ENCODE results near the gene CPA5.

CPA5 gene

DNA sequence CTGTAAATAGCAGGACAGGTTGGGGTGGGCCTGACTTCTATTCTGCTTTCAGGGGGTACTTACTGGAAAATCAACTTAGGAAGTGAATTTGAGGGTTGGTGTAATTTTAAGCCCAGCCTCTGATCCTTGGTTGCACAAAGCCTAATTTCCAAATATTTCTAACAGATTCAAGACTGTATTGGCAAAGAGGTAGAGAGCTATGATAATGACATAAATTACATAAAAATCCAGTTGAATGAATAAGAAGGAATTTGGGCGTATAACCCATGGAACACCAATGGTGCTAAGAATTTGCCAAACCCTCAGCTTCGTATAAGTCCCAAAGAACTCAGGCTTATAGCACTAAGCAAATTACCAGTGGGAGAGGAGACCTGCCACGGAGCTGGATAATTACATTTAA, 39.7 kb upstream of the CPA5 start:
- Histone ChIP-seq H3K27ac (ENCODE audit: low read length) (no peak overlapping the region), H3K4me2 (ENCODE audit: insufficient read depth, low read length) (no peak overlapping the region), H3K36me3 (ENCODE audit: insufficient read depth, low read length) (no peaks in the 10 kb centered on the region), H3K9ac (ENCODE audit: low read depth, low read length) (no peak overlapping the region), H4K20me1 (ENCODE audit: insufficient read depth, low read length) (no peaks in the 10 kb centered on the region), H3K4me3 (ENCODE audit: low read depth in 1 of 2, low read length in 2 of 2) (no peak overlapping the region), H3K4me1 (ENCODE audit: insufficient read depth, low read length) (no peaks in the 10 kb centered on the region), H3K9me3 (ENCODE audit: insufficient read depth, low read length, severe bottlenecking) (no peaks in the 10 kb centered on the region), H3K27me3 (ENCODE audit: insufficient read depth, low read length, poor library complexity) (peaks cover 4% of the 10 kb centered on the region), H2AFZ (ENCODE audit: low read depth, low read length) (no peak overlapping the region), H3K79me2 (ENCODE audit: insufficient read depth, low read length) (no peaks in the 10 kb centered on the region)
- ATAC-seq (ENCODE audit: insufficient read depth, low read depth) (no peak), DNase-seq (no peak)
- TF ChIP-seq EZH2 (IDR thresholded peaks at IDR 0.05; ENCODE audit: borderline replicate concordance, low read depth, low read length, severe bottlenecking) = no peak
- TF ChIP-seq, protein P1, sequence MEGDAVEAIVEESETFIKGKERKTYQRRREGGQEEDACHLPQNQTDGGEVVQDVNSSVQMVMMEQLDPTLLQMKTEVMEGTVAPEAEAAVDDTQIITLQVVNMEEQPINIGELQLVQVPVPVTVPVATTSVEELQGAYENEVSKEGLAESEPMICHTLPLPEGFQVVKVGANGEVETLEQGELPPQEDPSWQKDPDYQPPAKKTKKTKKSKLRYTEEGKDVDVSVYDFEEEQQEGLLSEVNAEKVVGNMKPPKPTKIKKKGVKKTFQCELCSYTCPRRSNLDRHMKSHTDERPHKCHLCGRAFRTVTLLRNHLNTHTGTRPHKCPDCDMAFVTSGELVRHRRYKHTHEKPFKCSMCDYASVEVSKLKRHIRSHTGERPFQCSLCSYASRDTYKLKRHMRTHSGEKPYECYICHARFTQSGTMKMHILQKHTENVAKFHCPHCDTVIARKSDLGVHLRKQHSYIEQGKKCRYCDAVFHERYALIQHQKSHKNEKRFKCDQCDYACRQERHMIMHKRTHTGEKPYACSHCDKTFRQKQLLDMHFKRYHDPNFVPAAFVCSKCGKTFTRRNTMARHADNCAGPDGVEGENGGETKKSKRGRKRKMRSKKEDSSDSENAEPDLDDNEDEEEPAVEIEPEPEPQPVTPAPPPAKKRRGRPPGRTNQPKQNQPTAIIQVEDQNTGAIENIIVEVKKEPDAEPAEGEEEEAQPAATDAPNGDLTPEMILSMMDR (IDR thresholded peaks at IDR 0.05; ENCODE audit: borderline replicate concordance, extremely low read depth, low read length, poor library complexity, severe bottlenecking) = no peak

DNA sequence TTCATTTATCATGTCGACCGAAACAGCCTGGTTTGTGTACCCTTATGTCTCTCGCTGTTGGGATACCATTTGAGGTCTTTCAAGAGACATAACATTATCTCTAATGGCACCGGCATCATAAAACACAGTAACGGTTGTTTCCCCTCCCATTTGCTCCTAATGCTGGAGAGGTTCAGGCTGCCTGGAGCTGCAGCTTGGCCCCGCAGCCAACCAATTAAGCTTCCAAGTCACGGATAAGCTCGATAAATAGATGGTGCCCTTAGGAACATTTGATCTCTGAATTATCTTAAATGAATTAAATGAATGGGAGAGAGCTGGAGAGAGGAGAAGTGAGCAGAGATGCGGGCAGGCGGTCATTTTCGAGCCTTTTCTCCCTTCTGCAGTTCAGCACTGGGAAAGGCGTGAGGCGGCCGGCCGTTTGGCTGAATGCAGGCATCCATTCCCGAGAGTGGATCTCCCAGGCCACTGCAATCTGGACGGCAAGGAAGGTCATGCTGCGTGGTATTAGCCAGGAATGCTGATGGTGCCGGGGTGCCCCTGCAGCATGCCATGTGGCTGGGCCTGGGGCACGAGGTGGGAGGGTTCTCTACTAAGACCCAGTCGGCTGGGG, 39.1 kb upstream of the CPA5 start:
- Histone ChIP-seq H3K9ac (ENCODE audit: low read depth, low read length) (no peak overlapping the region), H3K27ac (ENCODE audit: low read length) (no peak overlapping the region), H2AFZ (ENCODE audit: low read depth, low read length) (no peak overlapping the region), H3K4me3 (ENCODE audit: low read depth in 1 of 2, low read length in 2 of 2) (no peak overlapping the region), H3K27me3 (ENCODE audit: insufficient read depth, low read length, poor library complexity) (peaks cover 3% of the 10 kb centered on the region), H3K79me2 (ENCODE audit: insufficient read depth, low read length) (no peaks in the 10 kb centered on the region), H3K4me2 (ENCODE audit: insufficient read depth, low read length) (no peak overlapping the region), H3K36me3 (ENCODE audit: insufficient read depth, low read length) (no peaks in the 10 kb centered on the region), H3K9me3 (ENCODE audit: insufficient read depth, low read length, severe bottlenecking) (no peaks in the 10 kb centered on the region), H4K20me1 (ENCODE audit: insufficient read depth, low read length) (no peaks in the 10 kb centered on the region), H3K4me1 (ENCODE audit: insufficient read depth, low read length) (no peaks in the 10 kb centered on the region)
- TF ChIP-seq, protein P1 (IDR thresholded peaks at IDR 0.05; ENCODE audit: borderline replicate concordance, extremely low read depth, low read length, poor library complexity, severe bottlenecking) = no peak
- ATAC-seq (ENCODE audit: insufficient read depth, low read depth) (no peak), DNase-seq (no peak)

DNA sequence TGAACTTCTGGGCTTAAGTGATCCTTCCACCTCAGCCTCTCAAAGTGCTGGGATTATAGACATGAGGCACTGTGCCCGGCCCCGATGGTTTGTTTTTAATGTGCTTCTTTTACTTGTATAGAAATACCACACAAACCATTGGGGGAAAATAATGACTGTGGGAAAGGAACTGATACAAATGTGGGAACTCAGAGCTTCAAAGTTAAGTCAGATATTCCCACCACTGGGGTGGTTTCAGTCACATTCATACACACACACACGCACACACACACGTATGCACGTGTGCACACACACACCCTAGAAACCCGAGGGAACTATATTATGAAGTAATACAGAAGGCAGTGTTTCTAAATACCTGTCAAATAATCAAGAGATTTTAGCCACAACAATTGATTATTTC, 34.6 kb upstream of the CPA5 start:
- no peaks in the 10 kb centered on the region for H3K27me3 ChIP-seq (ENCODE audit: insufficient read depth, low read length, poor library complexity)
- no peaks in the 10 kb centered on the region for H3K79me2 ChIP-seq (ENCODE audit: insufficient read depth, low read length)
- no peaks in the 10 kb centered on the region for H3K9me3 ChIP-seq (ENCODE audit: insufficient read depth, low read length, severe bottlenecking)
- no peak overlapping the region for H3K4me3 ChIP-seq (ENCODE audit: low read depth in 1 of 2, low read length in 2 of 2)
- no peak for ATAC-seq (ENCODE audit: insufficient read depth, low read depth)
- H3K9ac ChIP-seq (ENCODE audit: low read depth, low read length) = no peak overlapping the region
- H4K20me1 ChIP-seq (ENCODE audit: insufficient read depth, low read length) = no peaks in the 10 kb centered on the region
- no peak overlapping the region for H2AFZ ChIP-seq (ENCODE audit: low read depth, low read length)
- H3K4me1 ChIP-seq (ENCODE audit: insufficient read depth, low read length) = no peaks in the 10 kb centered on the region
- TF ChIP-seq, protein P1 (IDR thresholded peaks at IDR 0.05; ENCODE audit: borderline replicate concordance, extremely low read depth, low read length, poor library complexity, severe bottlenecking) = no peak
- TF ChIP-seq EZH2 (IDR thresholded peaks at IDR 0.05; ENCODE audit: borderline replicate concordance, low read depth, low read length, severe bottlenecking) = no peak
- no peaks in the 10 kb centered on the region for H3K36me3 ChIP-seq (ENCODE audit: insufficient read depth, low read length)
- no peak overlapping the region for H3K27ac ChIP-seq (ENCODE audit: low read length)
- H3K4me2 ChIP-seq (ENCODE audit: insufficient read depth, low read length) = no peak overlapping the region
- no peak for DNase-seq

DNA sequence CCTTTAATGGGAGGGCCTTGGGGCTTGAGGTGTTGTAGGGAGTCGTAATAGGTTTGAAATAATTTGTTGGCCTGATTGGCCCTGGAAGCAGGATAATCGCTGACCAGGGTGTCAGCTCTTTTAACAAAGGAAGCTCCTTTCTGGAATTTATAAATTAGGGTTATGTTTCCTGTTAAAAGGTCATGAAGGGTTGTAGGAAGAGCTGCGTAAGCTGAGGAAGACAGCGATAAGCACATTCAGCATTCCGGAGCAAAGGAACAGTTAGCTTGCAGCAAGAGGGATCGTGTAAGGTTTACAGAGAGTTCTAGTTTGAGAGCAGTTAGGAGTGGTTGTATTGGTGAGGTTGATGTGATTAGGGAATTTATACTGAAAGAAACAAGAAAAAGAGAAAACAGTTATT, 30.3 kb upstream of the CPA5 start:
- no peak for TF ChIP-seq EZH2 (IDR thresholded peaks at IDR 0.05; ENCODE audit: borderline replicate concordance, low read depth, low read length, severe bottlenecking)
- TF ChIP-seq, protein P1 (IDR thresholded peaks at IDR 0.05; ENCODE audit: borderline replicate concordance, extremely low read depth, low read length, poor library complexity, severe bottlenecking) = no peak
- ATAC-seq (ENCODE audit: insufficient read depth, low read depth) (no peak), DNase-seq (no peak)
- Histone ChIP-seq H2AFZ (ENCODE audit: low read depth, low read length) (no peak overlapping the region), H3K9ac (ENCODE audit: low read depth, low read length) (no peak overlapping the region), H3K4me2 (ENCODE audit: insufficient read depth, low read length) (no peak overlapping the region), H3K4me1 (ENCODE audit: insufficient read depth, low read length) (no peaks in the 10 kb centered on the region), H3K36me3 (ENCODE audit: insufficient read depth, low read length) (no peaks in the 10 kb centered on the region), H3K4me3 (ENCODE audit: low read depth in 1 of 2, low read length in 2 of 2) (no peak overlapping the region), H3K79me2 (ENCODE audit: insufficient read depth, low read length) (no peaks in the 10 kb centered on the region), H4K20me1 (ENCODE audit: insufficient read depth, low read length) (no peaks in the 10 kb centered on the region), H3K27me3 (ENCODE audit: insufficient read depth, low read length, poor library complexity) (no peaks in the 10 kb centered on the region), H3K27ac (ENCODE audit: low read length) (no peak overlapping the region), H3K9me3 (ENCODE audit: insufficient read depth, low read length, severe bottlenecking) (no peaks in the 10 kb centered on the region)
